Medulla oblongata (tissue), 1 donor: ENCODE results near the gene PDCD2.
"Not testable (repeated sequence)": the region's sequence is repeated elsewhere in the genome, so short reads cannot be mapped to it uniquely, and the experiment has no call there.

Source experiments
- DNase-seq: peaks from one replicate; pipeline ENCODE4 v3.0.0-alpha.2; 2015; ENCODE audit errors: extremely low spot score

Gene PDCD2, protein sequence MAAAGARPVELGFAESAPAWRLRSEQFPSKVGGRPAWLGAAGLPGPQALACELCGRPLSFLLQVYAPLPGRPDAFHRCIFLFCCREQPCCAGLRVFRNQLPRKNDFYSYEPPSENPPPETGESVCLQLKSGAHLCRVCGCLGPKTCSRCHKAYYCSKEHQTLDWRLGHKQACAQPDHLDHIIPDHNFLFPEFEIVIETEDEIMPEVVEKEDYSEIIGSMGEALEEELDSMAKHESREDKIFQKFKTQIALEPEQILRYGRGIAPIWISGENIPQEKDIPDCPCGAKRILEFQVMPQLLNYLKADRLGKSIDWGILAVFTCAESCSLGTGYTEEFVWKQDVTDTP

GRCh38 chr6:170584181-170584953 is at the start of gene PDCD2:
Gene PDCD2 (minus strand): TSS chr6:170584637. CDS start chr6:170584581, 56 bp downstream.
- DNase-seq = peak; percentile 94

- not testable (repeated sequence) for DNase-seq
Measured at GRCh38 chr6:170616020-170616554, 31.6 kb upstream of the PDCD2 start.

- DNase-seq = not testable (repeated sequence)
Measured at GRCh38 chr6:170612256-170612804, 27.9 kb upstream of the PDCD2 start.

DNA sequence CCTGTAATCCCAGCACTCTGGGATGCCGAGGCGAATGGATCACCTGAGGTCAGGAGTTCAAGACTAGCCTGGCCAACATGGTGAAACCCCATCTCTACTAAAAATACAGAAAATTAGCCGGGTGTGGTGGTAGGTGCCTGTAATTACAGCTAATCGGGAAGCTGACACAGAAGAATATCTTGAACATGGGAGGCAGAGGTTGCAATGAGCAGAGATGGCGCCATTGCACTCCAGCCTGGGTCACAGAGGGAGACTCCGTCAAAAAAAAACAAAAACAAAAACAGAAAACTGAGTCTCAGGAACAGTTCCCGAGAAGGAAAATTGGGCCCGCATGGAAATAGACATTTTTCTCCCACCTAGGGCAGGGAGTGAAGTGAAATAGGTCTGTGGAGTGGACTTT is 24.8 kb upstream of the PDCD2 start:
- not testable (repeated sequence) for DNase-seq

- DNase-seq = no peak
Measured at GRCh38 chr6:170605574-170606259, 21.3 kb upstream of the PDCD2 start.

- no peak for DNase-seq
Measured at GRCh38 chr6:170597278-170597677, 12.8 kb upstream of the PDCD2 start.

DNA sequence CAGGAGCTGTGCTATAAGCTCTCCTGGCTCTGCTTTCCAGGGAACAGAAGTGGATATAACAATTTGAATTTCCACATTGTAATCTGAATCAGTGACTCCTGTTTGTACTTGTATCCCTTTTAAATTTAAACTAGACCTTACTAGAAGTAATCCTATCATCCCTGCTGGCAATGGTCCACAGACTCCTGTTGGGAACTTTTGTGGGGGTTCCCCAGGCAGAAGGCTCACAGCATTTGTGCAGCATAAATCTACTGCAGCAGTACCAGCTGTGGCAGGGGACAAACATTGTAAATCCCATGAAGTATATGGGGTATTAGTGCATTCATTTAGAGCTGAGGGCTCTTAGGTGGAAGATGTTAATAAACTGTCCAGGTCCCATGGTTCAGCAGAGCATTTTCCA is 12.0 kb upstream of the PDCD2 start:
- no peak for DNase-seq

GRCh38 chr6:170590725-170591124 is 6.3 kb upstream of the PDCD2 start:
- no peak for DNase-seq

- no peak for DNase-seq
Measured at GRCh38 chr6:170584954-170585498, 589 bp upstream of the PDCD2 start.

GRCh38 chr6:170583756-170584180 is 669 bp downstream of the PDCD2 start:
- no peak for DNase-seq

DNA sequence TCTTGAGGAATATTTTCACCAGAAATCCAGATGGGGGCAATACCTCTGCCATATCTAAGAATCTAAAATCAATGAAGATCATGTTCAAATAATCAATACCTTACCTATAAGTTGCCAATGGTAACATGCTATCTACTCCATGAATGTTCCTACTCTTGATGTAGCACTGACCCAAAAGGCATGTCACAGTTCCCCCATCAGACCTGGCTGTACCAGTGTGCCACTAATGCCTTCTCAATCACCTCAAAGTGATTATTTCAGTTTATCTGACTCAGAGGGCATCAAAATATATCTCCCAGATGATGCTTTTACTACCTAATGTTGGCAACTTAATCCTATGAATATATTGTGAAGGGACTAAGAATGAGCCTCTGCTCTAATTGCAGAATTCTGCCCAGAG is 5.5 kb downstream of the PDCD2 start:
- DNase-seq = no peak

DNA sequence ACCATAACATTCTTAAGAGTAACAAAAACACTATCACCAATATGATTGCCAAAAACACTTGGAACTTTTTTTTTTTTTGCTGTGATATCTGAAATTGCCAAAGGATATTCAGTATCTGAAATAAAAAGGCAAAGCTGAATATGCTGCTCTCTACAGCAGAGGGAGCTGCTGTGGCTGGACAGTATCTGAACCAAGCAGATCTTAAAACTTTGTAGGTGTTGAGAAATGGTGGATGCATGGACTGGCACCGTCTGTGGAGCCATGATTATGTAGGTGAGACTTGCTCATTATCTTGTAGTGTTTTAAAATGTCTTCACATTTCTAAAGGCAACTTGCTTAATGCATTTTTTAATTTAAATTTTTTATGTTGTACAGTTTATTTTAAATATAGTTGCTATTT is 9.2 kb downstream of the PDCD2 start:
- no peak for DNase-seq

- DNase-seq = no peak
Measured at GRCh38 chr6:170572704-170573466, 11.6 kb downstream of the PDCD2 start.

DNA sequence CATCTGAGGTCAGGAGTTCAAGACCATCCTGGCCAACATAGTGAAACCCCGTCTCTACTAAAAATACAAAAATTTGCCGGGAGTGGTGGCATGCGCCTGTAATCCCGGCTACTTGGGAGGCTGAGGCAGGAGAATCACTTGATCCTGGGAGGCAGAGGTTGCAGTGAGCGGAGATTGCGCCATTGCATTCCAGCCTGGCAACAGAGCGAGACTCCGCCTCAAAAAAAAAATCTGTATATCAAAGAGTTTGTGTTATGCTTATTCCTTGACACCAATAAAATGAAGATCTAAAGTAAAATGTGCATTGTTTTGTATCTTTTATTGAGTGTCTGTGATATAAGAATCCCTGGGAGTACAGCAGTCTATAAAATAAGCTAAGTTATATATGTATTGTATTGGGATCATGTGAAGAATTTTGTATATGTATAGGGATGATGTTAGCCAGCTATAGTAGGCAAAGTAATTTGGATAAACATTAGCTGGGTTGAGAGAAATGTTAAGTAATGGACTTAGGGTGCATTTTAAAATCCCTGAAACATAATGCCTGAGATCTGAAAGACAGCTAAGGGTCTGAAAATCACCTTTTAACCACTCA is 19.4 kb downstream of the PDCD2 start:
- DNase-seq = no peak

DNA sequence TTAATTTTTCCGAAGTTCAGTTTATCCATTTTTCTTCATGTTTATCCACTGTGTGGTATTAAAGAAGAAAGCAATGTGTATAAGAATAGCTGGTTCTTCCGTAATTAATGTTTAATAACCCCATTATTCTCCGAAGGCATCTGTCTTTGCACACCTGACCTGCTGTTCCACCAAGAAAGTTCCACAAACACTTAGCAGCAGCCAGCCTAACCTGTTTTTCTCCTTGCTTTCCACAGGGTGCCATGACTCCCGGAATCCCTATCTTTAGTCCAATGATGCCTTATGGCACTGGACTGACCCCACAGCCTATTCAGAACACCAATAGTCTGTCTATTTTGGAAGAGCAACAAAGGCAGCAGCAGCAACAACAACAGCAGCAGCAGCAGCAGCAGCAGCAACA is 22.9 kb downstream of the PDCD2 start:
- no peak for DNase-seq

DNA sequence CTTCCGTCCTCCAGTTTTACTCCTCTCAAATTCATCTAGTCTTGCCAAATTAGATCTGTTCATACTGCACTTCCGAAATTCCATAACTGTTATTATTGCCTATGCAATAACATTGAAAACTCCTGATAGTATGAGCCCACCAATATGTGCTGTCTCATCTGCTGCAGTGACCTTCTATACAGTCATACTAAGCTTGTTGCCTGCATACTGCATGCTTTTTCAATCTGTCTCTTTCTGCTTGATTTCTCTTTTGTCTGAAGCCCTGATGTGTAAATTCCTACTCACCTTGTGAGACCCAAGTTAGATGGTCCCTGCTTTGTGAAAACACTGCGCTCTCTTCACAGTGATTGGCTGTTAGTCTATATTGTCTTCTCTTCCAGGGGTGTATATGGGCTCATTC is 29.1 kb downstream of the PDCD2 start:
- DNase-seq = no peak

- DNase-seq = peak; percentile 20
Measured at GRCh38 chr6:170554796-170555137, 29.7 kb downstream of the PDCD2 start.

GRCh38 chr6:170554013-170554795 is 30.2 kb downstream of the PDCD2 start, which contains the start of gene TBP:
Gene TBP (plus strand): TSS chr6:170554369. CDS start chr6:170557030, 2,661 bp downstream.
- DNase-seq = peak; percentile 100

DNA sequence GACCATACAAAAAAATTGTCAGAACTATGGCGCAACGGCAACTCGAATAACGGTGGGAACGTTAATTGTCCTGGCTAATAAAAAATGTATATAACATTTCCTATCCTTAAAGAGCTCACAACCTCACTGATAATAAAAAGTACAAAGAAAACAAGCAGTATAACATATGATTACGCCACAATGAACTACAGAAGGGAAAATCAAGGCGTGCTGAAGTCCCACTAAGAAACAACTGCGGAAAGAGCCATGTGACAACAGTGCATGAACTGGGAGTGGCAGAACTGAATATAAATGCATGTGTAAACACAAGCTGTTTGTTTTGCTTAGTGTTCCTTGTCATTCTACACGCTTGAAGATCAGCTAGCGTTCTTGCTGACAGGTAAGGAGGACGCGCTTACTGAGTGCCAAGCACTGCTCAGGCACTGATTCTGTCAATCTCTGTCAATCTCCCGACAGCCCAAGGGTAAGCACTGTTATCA is 30.9 kb downstream of the PDCD2 start:
- DNase-seq = peak; percentile 84
